IMR-90 (cell line): ENCODE measurements around the gene PHACTR3. TPM values are rescaled to one million over a fixed set of nuclear protein-coding genes. Genes with fewer than 3 reads are reported as not detected.

Experiments used
- ATAC-seq: fragments of 200-7000 bp; cut with Tn5 transposase; 2 replicates; pipeline ENCODE4 v1.9.1; 2020; ENCODE audit warnings: low read depth, mild to moderate bottlenecking, moderate library complexity
- BruUV-seq: library from RNA; stranded (reverse); fragments of 400-500 nt; replicated peaks from 2 replicates; lab custom pipeline; 2021; lab: Mats Ljungman, UMichigan
- CTCF ChIA-PET: fragments of 300-600 bp; formaldehyde crosslinking; extraction: SDS; loops from one replicate; lab custom pipeline; 2021; ENCODE audit warnings: antibody characterized with exemption; lab: Yijun Ruan, JAX
- POLR2A ChIA-PET: fragments of 300-600 bp; sonication (Branson Sonifier 250); formaldehyde crosslinking; loops from one replicate; lab custom pipeline; 2022; ENCODE audit warnings: antibody characterized with exemption; ENCODE audit not compliant: unreplicated experiment; lab: Charles Lee
- DNase-seq: peaks from one replicate; pipeline ENCODE4 v3.0.0; 2013
- H2AFZ ChIP-seq: replicated peaks from 2 replicates; pipeline ENCODE3; 2013; ENCODE audit warnings: low read length, mild to moderate bottlenecking; ENCODE audit not compliant: poor library complexity
- H2AK5ac ChIP-seq: 2 replicates; pipeline ENCODE4 v1.6.1; 2013; ENCODE audit warnings: low read depth, low read length, inconsistent platforms
- H2AK9ac ChIP-seq: replicated peaks from 2 replicates; pipeline ENCODE3; 2013; ENCODE audit warnings: mild to moderate bottlenecking, low read depth, low read length, moderate library complexity; ENCODE audit not compliant: poor library complexity
- H2BK120ac ChIP-seq: 2 replicates; pipeline ENCODE4 v1.6.1; 2013; ENCODE audit warnings: low read depth, low read length, inconsistent platforms
- H2BK15ac ChIP-seq: 3 replicates; pipeline ENCODE4 v1.6.1; 2013; ENCODE audit warnings: low read depth, low read length, inconsistent platforms
- H2BK20ac ChIP-seq: 2 replicates; pipeline ENCODE4 v1.6.1; 2013; ENCODE audit warnings: low read depth, mild to moderate bottlenecking, inconsistent platforms, low read length, moderate library complexity
- H2BK5ac ChIP-seq: 2 replicates; pipeline ENCODE4 v1.6.1; 2013; ENCODE audit warnings: mild to moderate bottlenecking, low read depth, low read length, inconsistent platforms; ENCODE audit not compliant: poor library complexity, severe bottlenecking
- H3K14ac ChIP-seq: replicated peaks from 2 replicates; pipeline ENCODE4 v1.6.1; 2013; ENCODE audit warnings: low read depth, low read length, inconsistent platforms
- H3K18ac ChIP-seq: 2 replicates; pipeline ENCODE4 v1.6.1; 2013; ENCODE audit warnings: low read depth, low read length, control low read depth
- H3K23ac ChIP-seq: 2 replicates; pipeline ENCODE4 v1.6.1; 2013; ENCODE audit warnings: low read depth, low read length, inconsistent platforms
- H3K27ac ChIP-seq: 2 replicates; pipeline ENCODE4 v1.5.1; 2013; ENCODE audit warnings: mild to moderate bottlenecking, control low read depth, low read length; ENCODE audit not compliant: insufficient read depth
- H3K27me3 ChIP-seq: 2 replicates; pipeline ENCODE4 v1.6.1; 2013; ENCODE audit warnings: low read length; ENCODE audit not compliant: control insufficient read depth, insufficient read depth
- H3K36me3 ChIP-seq: 2 replicates; pipeline ENCODE4 v1.6.1; 2013; ENCODE audit warnings: low read length, mixed read lengths; ENCODE audit not compliant: control insufficient read depth, insufficient read depth
- H3K4ac ChIP-seq: 2 replicates; pipeline ENCODE4 v1.6.1; 2013; ENCODE audit warnings: low read depth, low read length, inconsistent platforms
- H3K4me1 ChIP-seq: 2 replicates; pipeline ENCODE4 v1.6.1; 2013; ENCODE audit warnings: low read length, mixed read lengths; ENCODE audit not compliant: control insufficient read depth, insufficient read depth
- H3K4me2 ChIP-seq: 2 replicates; pipeline ENCODE4 v1.6.1; 2013; ENCODE audit warnings: low read depth, mild to moderate bottlenecking, control low read depth, low read length, moderate library complexity
- H3K4me3 ChIP-seq: 2 replicates; pipeline ENCODE4 v1.5.1; 2013; ENCODE audit warnings: low read depth, mild to moderate bottlenecking, control low read depth, low read length, moderate library complexity; ENCODE audit not compliant: insufficient read depth
- H3K56ac ChIP-seq: 2 replicates; pipeline ENCODE4 v1.6.1; 2013; ENCODE audit warnings: low read length, inconsistent platforms; ENCODE audit not compliant: insufficient read depth; ENCODE audit errors: extremely low read depth
- H3K79me1 ChIP-seq, 2 experiments: 2 replicates each; pipeline ENCODE4 v1.6.1; 2013; ENCODE audit warnings: low read length in 2 of 2, inconsistent platforms in 1 of 2, low read depth in 1 of 2
- H3K9ac ChIP-seq: 2 replicates; pipeline ENCODE4 v1.6.1; 2013; ENCODE audit warnings: low read depth, low read length, control low read depth
- H3K9me1 ChIP-seq: 2 replicates; pipeline ENCODE4 v1.6.1; 2013; ENCODE audit warnings: low read length, inconsistent platforms; ENCODE audit not compliant: insufficient read depth
- H3K9me3 ChIP-seq: 2 replicates; pipeline ENCODE4 v1.6.1; 2013; ENCODE audit warnings: low read length; ENCODE audit not compliant: control insufficient read depth, insufficient read depth
- H4K20me1 ChIP-seq: 2 replicates; pipeline ENCODE4 v1.6.1; 2013; ENCODE audit warnings: low read length, inconsistent platforms; ENCODE audit not compliant: insufficient read depth
- H4K5ac ChIP-seq: 2 replicates; pipeline ENCODE4 v1.6.1; 2013; ENCODE audit warnings: mild to moderate bottlenecking, low read depth, low read length, control low read depth
- H4K8ac ChIP-seq, 2 experiments: 2 replicates each; pipeline ENCODE4 v1.6.1; 2013; ENCODE audit warnings: low read depth in 2 of 2, low read length in 2 of 2, control low read depth in 1 of 2, inconsistent platforms in 1 of 2
- H4K91ac ChIP-seq: 2 replicates; pipeline ENCODE4 v1.6.1; 2013; ENCODE audit warnings: low read depth, low read length, inconsistent platforms; ENCODE audit not compliant: insufficient read depth
- BHLHE40 ChIP-seq: fragments of 150-350 bp; IDR thresholded peaks from 2 replicates; pipeline ENCODE4 v1.6.1; 2016; ENCODE audit warnings: mild to moderate bottlenecking, low read depth, low read length
- CEBPB ChIP-seq: IDR thresholded peaks from 2 replicates; pipeline ENCODE4 v1.6.1; 2012; ENCODE audit warnings: low read depth, low read length, improper control_type of control experiment
- CTCF ChIP-seq: conservative IDR thresholded peaks from 2 replicates; pipeline ENCODE4 v1.5.1; 2012; ENCODE audit warnings: mild to moderate bottlenecking, low read depth, low read length, improper control_type of control experiment
- ELK1 ChIP-seq: fragments of 150-350 bp; IDR thresholded peaks from 2 replicates; pipeline ENCODE4 v1.6.1; 2016; ENCODE audit warnings: low read depth, mild to moderate bottlenecking, low read length, moderate library complexity, borderline replicate concordance
- FOS ChIP-seq: fragments of 150-350 bp; IDR thresholded peaks from 2 replicates; pipeline ENCODE4 v1.6.1; 2016; ENCODE audit warnings: low read depth, low read length
- MAZ ChIP-seq: IDR thresholded peaks from 2 replicates; pipeline ENCODE4 v1.6.1; 2012; ENCODE audit warnings: low read depth, mild to moderate bottlenecking, low read length, improper control_type of control experiment, moderate library complexity, borderline replicate concordance
- MXI1 ChIP-seq: IDR thresholded peaks from 2 replicates; pipeline ENCODE4 v1.6.1; 2012; ENCODE audit warnings: low read depth, mild to moderate bottlenecking, low read length, moderate library complexity, borderline replicate concordance
- NFE2L2 ChIP-seq: fragments of 150-350 bp; IDR thresholded peaks from 2 replicates; pipeline ENCODE4 v1.6.1; 2016; ENCODE audit warnings: low read depth, mild to moderate bottlenecking, low read length
- POLR2A ChIP-seq: IDR thresholded peaks from 2 replicates; pipeline ENCODE4 v1.6.1; 2012; ENCODE audit warnings: mild to moderate bottlenecking, low read depth, low read length
- RAD21 ChIP-seq: IDR thresholded peaks from 2 replicates; pipeline ENCODE4 v1.6.1; 2012; ENCODE audit warnings: low read length, improper control_type of control experiment
- RCOR1 ChIP-seq: IDR thresholded peaks from 2 replicates; pipeline ENCODE4 v1.6.1; 2012; ENCODE audit warnings: mild to moderate bottlenecking, low read length, improper control_type of control experiment; ENCODE audit not compliant: insufficient replicate concordance
- RFX5 ChIP-seq: IDR thresholded peaks from 2 replicates; pipeline ENCODE4 v1.8.0; 2012; ENCODE audit warnings: low read depth, mild to moderate bottlenecking, low read length, moderate library complexity
- SMC3 ChIP-seq: fragments of 150-350 bp; IDR thresholded peaks from 2 replicates; pipeline ENCODE4 v1.6.1; 2016; ENCODE audit warnings: low read depth, mild to moderate bottlenecking, antibody characterized with exemption, low read length, moderate library complexity
- WGBS, 2 experiments: methylation state at CpG; one replicate each; pipeline versions ENCODE4 v1.1.5 to v1.1.7; 2013; ENCODE audit warnings: missing lambda C conversion rate in 2 of 2; ENCODE audit not compliant: insufficient read length in 1 of 2; ENCODE audit errors: extremely low coverage in 2 of 2; 5-methylcytosine and 5-hydroxymethylcytosine counted together
- dilution Hi-C: fragments of 300-500 bp; cut with HindIII; formaldehyde crosslinking; loops from one replicate; pipeline ENCODE4 v1.14.3; 2018; ENCODE audit warnings: low sequenced_read_pairs; ENCODE audit not compliant: unreplicated experiment
- in situ Hi-C: fragments of 300-500 bp; cut with MboI; formaldehyde crosslinking; loops from 3 replicates; pipeline ENCODE4 v1.14.3; 2019; ENCODE audit warnings: low sequenced_read_pairs, inconsistent platforms, mixed read lengths
- intact Hi-C: fragments of 100-400 bp; cut with micrococcal nuclease; formaldehyde crosslinking; loops from 2 replicates; pipeline ENCODE4 v1.10.0; 2022
- polyA plus RNA-seq, 3 experiments: library from polyadenylated mRNA; depleted of rRNA; stranded (reverse); fragments of >200 nt; gene quantifications; 2 replicates each; pipeline ENCODE4 v1.2.3, GENCODE V29; 2012; ENCODE audit warnings: low replicate concordance in 1 of 3
- total RNA-seq: library from RNA; depleted of rRNA; stranded (reverse); fragments of >200 nt; gene quantifications from 2 replicates; pipeline ENCODE4 v1.2.3, GENCODE V29; 2012

The PHACTR3 gene
- total and polyA plus RNA-seq, 2 of the 4 experiments (the other 2 are of a cell fraction) = not detected

DNA sequence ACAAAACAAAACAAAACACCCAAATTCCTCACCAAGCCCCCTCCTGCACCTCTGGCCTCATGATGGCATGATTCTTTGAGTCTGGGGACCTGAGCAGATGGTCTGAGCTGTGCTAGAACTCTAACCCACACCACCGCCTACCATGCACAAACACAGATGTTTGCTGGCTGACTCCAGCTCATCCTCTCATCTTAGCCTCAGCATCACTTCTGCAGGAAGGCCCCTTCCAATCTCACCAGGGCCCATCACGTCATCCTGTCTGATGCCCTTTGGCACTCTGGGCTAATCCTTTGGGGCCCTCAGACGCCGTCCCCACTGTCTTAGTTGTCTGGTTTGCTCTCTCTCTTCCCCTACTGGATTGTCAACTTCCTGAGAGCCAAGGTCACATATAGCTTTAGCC, 85.8 kb downstream of the PHACTR3 start:
- ChIA-PET CTCF (no interaction called here), POLR2A (no interaction called here)
- no peak overlapping the region for H3K4me3 ChIP-seq
- H3K56ac ChIP-seq = no peak overlapping the region
- H2AK9ac ChIP-seq = no peak overlapping the region
- H3K4ac ChIP-seq = no peak overlapping the region
- H2AK5ac ChIP-seq = no peak overlapping the region
- H4K20me1 ChIP-seq = no peaks in the 10 kb centered on the region
- H3K9ac ChIP-seq = no peak overlapping the region
- H4K8ac ChIP-seq = no peak overlapping the region
- DNase-seq (no peak), ATAC-seq (no peak)
- H3K9me1 ChIP-seq = no peaks in the 10 kb centered on the region
- TF ChIP-seq RAD21 (no peak), FOS (no peak), MAZ (no peak), CEBPB (no peak), NFE2L2 (no peak), MXI1 (no peak), SMC3 (no peak), POLR2A (no peak), RFX5 (no peak), ELK1 (no peak), BHLHE40 (no peak), CTCF (no peak), RCOR1 (no peak)
- no peaks in the 10 kb centered on the region for H3K79me1 ChIP-seq
- no peak overlapping the region for H2BK5ac ChIP-seq
- H2BK20ac ChIP-seq = no peak overlapping the region
- no peak overlapping the region for H2AFZ ChIP-seq
- no peak overlapping the region for H4K91ac ChIP-seq
- H3K9me3 ChIP-seq = peaks cover 24% of the 10 kb centered on the region
- no peak overlapping the region for H2BK120ac ChIP-seq
- no peak overlapping the region for H3K27ac ChIP-seq
- no peaks in the 10 kb centered on the region for H3K4me1 ChIP-seq
- BruUV-seq = no TSS peak
- in situ Hi-C loops = no loop called here
- H3K18ac ChIP-seq = no peak overlapping the region
- no peaks in the 10 kb centered on the region for H3K36me3 ChIP-seq
- no peak overlapping the region for H3K4me2 ChIP-seq
- H3K23ac ChIP-seq = no peak overlapping the region
- no peak overlapping the region for H2BK15ac ChIP-seq
- H3K27me3 ChIP-seq = no peaks in the 10 kb centered on the region
- H3K14ac ChIP-seq = no peak overlapping the region
- intact Hi-C loops = no loop called here
- dilution Hi-C loops = no loop called here
- WGBS, 2 experiments = 80% methylated on average over 1 of the region's 4 CpGs; no CpG with 5 or more reads in 1 of the 2 experiments
- H4K5ac ChIP-seq = no peak overlapping the region
